ENCODE data around the gene COL9A1.

The COL9A1 gene

DNA sequence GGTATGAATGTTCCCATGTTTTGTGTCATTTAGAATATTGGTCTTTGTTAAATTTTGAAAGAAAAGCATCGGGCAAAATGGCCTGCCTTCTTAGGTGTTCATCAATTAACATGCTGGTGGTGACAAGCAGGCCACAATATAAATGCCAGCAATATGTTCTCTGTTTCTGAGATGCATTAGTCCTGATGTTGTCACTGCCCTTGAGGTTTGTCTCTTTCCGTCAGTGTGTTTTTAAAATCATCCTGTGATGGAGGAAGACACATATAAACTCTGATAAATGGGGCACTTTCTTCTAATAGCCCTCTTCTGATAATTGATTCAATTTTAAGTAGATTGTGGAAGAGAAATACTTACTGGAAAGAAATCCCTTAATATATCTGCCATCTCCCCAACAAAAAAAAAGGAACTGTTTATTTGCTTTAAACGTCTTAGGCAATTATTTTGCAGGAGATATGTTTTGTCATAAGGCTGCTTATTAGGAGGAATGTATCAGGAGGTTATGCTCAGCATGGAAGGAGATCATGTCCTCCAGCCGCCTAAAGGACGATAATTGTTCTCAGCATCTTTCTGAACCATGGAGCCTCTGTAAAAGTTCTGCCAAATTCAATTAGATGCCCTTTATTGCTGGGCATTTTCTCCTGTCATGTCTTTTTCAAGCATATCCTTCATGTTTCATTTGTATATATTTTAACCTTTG, 134.1 kb downstream of the COL9A1 start:
- DNase-seq, result no peak

Measured in hematopoietic multipotent progenitor cell treated with erythropoietin and hydrocortisone succinate and interleukin-3 and kit ligand, for 8 days (in vitro differentiated cells).